Sigmoid colon (tissue), 4 donors: ENCODE data around the gene VGLL4.

ENCODE experiments used
- CTCF ChIP-seq, 4 experiments: fragments of 450-650 bp in 3 of 4; fragments of 200-600 bp in 1 of 4; IDR thresholded peaks; one replicate each; pipeline ENCODE4 v1.5.1; 2016 to 2019; ENCODE audit warnings: antibody characterized with exemption in 4 of 4, mild to moderate bottlenecking in 3 of 4, moderate library complexity in 2 of 4
- EP300 ChIP-seq, 4 donors: sonication (generic); formaldehyde crosslinking; IDR thresholded peaks; one replicate each; pipeline ENCODE4 v1.6.1; 2017; ENCODE audit warnings: antibody characterized with exemption in 4 of 4
- POLR2A ChIP-seq, 2 donors: fragments of 450-650 bp; IDR thresholded peaks; one replicate each; pipeline ENCODE4 v1.6.1; 2016; ENCODE audit warnings: antibody characterized with exemption in 2 of 2, mild to moderate bottlenecking in 2 of 2, moderate library complexity in 2 of 2
- POLR2AphosphoS5 ChIP-seq, 4 donors: sonication (generic); formaldehyde crosslinking; IDR thresholded peaks; one replicate each; pipeline ENCODE4 v1.6.1; 2017; ENCODE audit warnings: antibody characterized with exemption in 4 of 4

GRCh38 chr3:11563865-11564185 is 79.9 kb downstream of the VGLL4 start:
- TF ChIP-seq POLR2A (IDR thresholded peaks at IDR 0.05), result no peak
- no peak for TF ChIP-seq EP300 (IDR thresholded peaks at IDR 0.05)
- TF ChIP-seq CTCF (IDR thresholded peaks at IDR 0.05), result no peak
- no peak for TF ChIP-seq POLR2AphosphoS5 (IDR thresholded peaks at IDR 0.05)
